Stimulated activated CD4-positive, alpha-beta T cell treated with anti-CD3 and anti-CD28 coated beads, TNF-alpha, amount 100 ng/mL, for 4 hours (primary cell): ENCODE data around the gene TWSG1.
"Not testable (repeated sequence)": the region's sequence is repeated elsewhere in the genome, so short reads cannot be mapped to it uniquely, and the experiment has no call there.

ENCODE experiments used
- DNase-seq, 3 experiments: peaks; one replicate each; pipeline ENCODE4 v3.0.0-alpha.2; 2020; ENCODE audit warnings: low read depth in 3 of 3

The TWSG1 gene

GRCh38 chr18:9424235-9424634, 89.7 kb downstream of the TWSG1 start:
- DNase-seq = not testable (repeated sequence)

- DNase-seq = no peak
Observed at GRCh38 chr18:9426753-9427152, 92.2 kb downstream of the TWSG1 start.

GRCh38 chr18:9428301-9428706, 93.7 kb downstream of the TWSG1 start:
- DNase-seq = no peak

- DNase-seq = no peak
Observed at GRCh38 chr18:9428862-9429661, 94.5 kb downstream of the TWSG1 start.

- DNase-seq = no peak
Observed at GRCh38 chr18:9429662-9429993, 95.1 kb downstream of the TWSG1 start.

- not testable (repeated sequence) for DNase-seq
Observed at GRCh38 chr18:9430315-9430714, 95.7 kb downstream of the TWSG1 start.

GRCh38 chr18:9431296-9431695, 96.7 kb downstream of the TWSG1 start:
- DNase-seq = no peak

- not testable (repeated sequence) for DNase-seq
Observed at GRCh38 chr18:9433122-9433521, 98.5 kb downstream of the TWSG1 start.

GRCh38 chr18:9433671-9434121, 99.1 kb downstream of the TWSG1 start:
- DNase-seq = no peak

- no peak for DNase-seq
Observed at GRCh38 chr18:9434122-9434701, 99.6 kb downstream of the TWSG1 start.

- DNase-seq = no peak
Observed at GRCh38 chr18:9435041-9435440, 100.5 kb downstream of the TWSG1 start.

GRCh38 chr18:9436206-9436929, 101.8 kb downstream of the TWSG1 start:
- DNase-seq = no peak

GRCh38 chr18:9437021-9437437, 102.5 kb downstream of the TWSG1 start:
- DNase-seq = no peak

- DNase-seq = no peak
Observed at GRCh38 chr18:9437672-9438071, 103.1 kb downstream of the TWSG1 start.

- no peak for DNase-seq
Observed at GRCh38 chr18:9441061-9441460, 106.5 kb downstream of the TWSG1 start.

GRCh38 chr18:9444549-9444948, 110.0 kb downstream of the TWSG1 start:
- DNase-seq = no peak

- no peak for DNase-seq
Observed at GRCh38 chr18:9446839-9447238, 112.3 kb downstream of the TWSG1 start.

GRCh38 chr18:9447334-9447733, 112.8 kb downstream of the TWSG1 start:
- no peak for DNase-seq

GRCh38 chr18:9449600-9450414, 115.2 kb downstream of the TWSG1 start:
- DNase-seq = no peak

- DNase-seq = not testable (repeated sequence)
Observed at GRCh38 chr18:9450920-9451319, 116.3 kb downstream of the TWSG1 start.
